HG02852 (cell line): ENCODE data around the gene C2orf81.
"Not testable (repeated sequence)": the region's sequence is repeated elsewhere in the genome, so short reads cannot be mapped to it uniquely, and the experiment has no call there.

ENCODE experiments used
- ATAC-seq: cut with Tn5 transposase; IDR thresholded peaks from one replicate; pipeline ENCODE4 v1.9.1; 2021; ENCODE audit warnings: mild to moderate bottlenecking, moderate library complexity; ENCODE audit not compliant: unreplicated experiment

Gene C2orf81

DNA sequence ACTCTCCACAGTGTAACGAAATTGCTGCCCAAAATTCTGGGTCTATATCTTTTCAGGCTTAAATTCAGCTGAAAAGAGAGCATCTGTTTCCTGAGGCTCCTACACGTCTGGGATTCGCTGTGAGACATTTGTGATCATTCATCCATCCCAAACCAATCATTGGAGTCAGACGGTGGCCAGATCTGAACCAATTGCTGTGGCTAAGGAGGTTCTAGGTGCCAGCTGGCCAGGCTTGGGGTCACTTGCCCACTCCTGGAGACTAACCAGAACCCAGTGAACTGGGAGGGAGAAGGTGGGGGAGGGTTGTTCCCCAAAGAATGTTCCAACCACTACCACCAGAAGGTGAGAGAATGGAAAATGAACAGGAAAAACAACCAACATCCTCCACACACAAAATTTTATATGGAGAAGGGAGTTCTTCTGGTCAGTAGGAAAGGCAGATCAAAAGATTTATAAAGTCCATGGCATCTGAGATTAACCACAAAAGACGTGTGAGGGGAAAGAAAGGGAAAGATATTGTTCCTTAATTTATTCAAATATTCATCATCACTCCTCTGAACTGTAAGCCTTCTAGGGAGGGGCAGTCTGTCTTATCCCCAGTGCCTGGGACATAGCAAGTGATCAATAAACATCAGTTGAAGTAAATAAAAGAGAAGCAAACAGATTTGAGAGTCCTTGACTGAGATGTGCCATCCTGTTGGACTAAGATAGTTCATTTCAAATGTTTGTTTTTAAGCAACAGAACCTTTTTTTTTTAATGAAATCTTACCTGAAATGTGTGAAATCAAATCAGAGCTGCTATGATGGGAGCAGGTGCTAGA, 23.3 kb upstream of the C2orf81 start:
- no peak for ATAC-seq

DNA sequence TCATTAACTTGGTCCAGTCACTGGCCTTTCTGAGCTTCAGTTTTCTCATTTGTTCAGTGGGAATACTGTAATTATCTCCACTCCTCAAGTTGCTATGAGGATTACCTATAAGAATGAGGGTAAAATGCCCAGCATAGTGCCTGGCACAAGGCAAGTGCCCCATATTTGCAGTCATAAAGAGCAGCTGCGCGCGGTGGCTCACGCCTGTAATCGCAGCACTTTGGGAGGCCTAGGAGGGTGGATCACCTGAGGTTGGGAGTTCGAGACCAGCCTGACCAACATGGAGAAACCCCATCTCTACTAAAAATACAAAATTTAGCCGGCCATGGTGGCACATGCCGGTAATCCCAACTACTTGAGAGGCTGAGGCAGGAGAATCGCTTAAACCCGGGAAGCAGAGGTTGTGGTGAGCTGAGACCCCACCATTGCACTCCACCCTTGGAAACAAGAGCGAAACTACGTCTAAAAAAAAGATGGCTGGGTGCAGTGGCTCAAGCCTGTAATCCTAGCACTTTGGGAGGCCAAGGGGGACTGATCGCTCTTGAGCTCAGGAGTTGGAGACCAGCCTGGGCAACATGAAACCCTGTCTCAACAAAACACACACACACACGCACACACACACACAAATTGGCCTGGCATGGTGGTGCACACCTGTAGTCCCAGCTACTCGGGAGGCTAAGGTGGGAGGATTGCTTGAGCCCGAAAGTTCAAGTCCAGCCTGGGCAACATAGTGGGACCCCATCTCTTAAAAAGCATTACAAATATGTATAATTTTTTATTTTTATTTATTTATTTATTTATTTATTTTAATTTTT, 21.3 kb upstream of the C2orf81 start:
- ATAC-seq, result not testable (repeated sequence)

DNA sequence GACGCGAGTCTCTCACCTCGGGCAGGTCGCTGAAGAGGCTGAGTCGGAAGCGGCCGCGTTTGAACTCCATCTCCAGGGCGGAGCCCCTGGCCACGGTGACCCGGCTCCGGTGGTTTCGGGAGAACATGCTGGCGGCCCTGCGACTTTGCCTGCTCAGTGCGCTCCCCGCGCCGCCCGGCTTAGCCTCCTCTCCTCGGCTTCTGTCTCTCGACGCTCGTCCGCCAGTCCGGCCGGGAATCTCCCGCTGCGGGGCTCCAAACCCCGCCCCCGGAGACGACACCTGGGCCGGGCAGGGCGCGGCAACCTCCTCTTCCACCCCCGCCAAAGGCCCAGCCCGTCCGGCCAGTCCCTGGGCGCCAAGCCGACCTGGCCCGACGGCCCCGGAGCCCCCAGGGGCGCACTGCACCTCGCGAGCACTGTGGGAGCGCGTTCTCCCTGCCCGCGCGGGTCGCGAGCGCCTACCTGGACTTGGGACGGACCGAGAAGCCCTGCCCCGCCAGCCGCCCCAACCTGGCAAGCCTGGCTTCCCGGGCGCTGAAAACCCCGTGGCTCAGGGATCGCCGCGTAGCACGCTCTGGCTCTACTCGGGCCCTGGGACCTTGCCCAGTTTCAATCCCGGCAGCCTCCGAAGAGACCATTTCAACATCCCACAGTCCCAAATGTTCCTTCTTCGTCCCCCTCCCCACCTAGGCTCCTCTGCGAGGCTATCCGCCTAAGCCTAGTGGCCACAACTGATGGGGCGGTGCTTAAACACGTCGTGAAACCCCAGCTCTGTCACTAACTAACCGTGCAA, 20.5 kb upstream of the C2orf81 start, which contains the start of gene RTKN:
Gene RTKN (minus strand): TSS at position 248 of the 793 bp plus-strand sequence. CDS start 121 bp downstream, at position 127.
- ATAC-seq, result no peak

DNA sequence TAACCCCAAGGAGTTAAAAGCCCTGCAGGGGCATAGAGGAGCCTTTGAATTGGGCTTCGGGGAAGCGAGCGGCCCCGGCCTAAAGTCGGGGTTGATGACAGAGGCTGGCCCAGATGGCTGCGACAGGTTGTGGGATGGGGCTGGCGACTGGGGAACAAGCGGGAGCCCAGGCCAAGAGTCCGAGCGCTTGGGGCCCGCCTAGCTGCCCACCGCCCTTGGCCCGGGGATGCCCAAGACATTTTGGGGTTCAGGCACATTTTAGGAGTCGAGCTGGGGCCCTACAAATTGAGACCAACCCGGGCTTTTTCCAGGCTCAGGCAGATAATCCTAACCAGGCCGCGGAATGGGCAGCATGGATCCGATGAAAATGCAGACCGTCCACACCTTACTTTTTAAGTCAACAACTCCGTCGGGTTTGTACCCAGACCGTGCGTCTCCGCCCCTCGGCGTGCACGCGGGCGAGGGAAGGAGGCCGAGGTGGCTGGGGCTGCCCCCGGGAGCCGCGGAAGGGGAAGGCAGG, 19.8 kb upstream of the C2orf81 start:
- no peak for ATAC-seq

DNA sequence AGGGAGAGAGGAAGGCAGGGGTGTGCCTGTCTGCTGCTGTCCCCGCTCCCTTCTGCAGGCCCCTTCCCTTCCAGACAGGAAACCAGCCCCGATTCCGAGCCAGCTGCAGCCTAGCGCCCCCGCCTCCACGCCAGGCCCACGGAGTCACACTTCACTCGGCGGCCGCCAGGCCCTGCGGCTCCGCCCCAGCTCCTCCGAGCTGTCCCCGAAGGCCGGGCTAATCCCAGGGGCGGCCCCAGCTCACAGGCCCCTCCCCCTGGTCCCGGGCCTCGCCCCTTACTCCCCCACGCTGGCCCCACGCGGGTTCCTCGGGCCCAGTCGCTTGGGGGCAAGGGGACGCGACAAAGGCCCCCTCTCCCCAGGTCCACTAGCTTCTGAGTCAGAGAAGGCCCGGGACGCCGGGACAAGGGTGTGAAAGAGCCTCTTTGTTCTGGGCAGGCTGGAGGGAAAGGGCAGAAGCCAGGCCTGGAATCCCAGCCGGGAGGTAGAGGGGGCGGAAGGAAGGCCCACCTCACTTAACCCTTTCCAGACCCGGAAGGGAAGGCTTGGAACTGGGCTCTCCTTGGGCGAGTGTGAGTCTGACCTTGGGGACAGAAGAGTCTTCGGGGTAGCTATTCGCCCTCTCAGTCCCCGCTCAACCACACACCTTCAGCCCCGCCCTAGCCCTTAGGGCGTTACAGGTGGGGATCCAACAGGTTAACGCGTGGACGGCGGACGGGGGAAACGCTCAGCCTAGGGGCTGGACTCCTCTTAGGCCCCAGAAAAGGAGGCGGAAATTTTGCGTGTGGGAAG, 19.2 kb upstream of the C2orf81 start:
- peak; percentile 92 for ATAC-seq

DNA sequence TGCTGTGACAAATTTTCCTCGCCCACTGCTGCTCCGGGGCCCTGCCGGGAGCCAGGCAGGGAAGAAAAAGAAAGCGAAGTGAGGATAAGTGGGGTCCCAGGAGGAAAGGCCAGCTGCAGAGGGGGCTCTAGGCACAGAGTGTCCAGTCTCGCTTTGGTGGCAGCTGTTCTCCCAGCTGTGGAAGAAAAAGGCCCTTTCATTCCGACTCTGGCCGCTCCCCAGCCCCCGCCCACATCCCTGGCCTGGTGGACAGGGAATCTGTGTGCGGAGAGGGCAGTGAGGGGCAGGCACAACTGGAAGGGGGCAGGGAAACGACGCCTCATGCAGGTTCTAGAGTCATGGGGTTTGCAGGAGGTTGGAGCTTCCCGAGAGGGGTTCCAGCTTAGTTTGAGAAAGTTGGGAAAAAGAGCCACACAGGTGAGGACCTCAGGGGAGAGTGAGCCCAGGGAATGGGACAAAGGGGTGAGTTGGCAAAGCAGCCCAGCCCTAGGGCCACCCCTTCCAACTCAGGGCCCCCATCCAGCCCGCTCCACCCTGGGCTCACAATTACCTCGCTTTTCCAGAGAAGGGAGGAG, 18.5 kb upstream of the C2orf81 start:
- ATAC-seq, result no peak

DNA sequence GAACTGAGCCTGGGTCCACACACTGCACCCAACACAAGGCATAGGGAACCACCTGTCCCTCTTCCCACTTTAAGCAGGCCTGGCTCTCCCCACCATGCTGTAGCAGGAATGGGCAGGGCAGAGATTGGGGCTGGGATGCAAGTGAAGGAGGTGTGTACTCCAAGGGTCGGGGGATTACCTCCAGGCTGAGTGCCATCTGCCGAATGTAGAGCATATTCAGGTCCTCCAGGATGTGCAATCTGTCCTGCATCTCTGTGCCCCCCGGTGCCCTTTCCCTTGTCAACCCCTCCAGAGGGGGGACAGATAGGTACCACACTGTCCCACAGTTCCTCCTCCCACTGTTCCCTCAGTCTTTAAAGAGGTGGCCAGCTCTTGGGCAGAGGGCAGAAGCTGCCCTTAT, 18.0 kb upstream of the C2orf81 start:
- no peak for ATAC-seq

DNA sequence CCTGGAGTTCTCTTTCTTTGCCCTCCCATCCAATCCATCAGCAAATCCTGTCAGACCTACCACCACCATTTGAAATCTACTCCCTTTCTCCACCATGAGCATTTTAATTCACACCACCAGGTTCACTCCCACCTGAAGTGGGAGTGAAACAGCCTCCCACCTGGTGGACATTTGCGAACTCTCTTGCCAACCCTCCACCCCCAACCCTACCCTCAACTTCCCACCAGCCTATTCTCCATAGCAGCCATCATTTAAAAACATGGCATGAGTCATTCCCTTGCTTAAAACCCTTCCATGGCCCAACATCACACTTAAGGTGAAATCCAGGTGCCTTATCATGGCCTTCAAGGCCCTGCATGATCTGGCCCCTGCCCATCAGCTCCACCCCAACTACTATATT, 16.8 kb upstream of the C2orf81 start:
- ATAC-seq, result no peak

DNA sequence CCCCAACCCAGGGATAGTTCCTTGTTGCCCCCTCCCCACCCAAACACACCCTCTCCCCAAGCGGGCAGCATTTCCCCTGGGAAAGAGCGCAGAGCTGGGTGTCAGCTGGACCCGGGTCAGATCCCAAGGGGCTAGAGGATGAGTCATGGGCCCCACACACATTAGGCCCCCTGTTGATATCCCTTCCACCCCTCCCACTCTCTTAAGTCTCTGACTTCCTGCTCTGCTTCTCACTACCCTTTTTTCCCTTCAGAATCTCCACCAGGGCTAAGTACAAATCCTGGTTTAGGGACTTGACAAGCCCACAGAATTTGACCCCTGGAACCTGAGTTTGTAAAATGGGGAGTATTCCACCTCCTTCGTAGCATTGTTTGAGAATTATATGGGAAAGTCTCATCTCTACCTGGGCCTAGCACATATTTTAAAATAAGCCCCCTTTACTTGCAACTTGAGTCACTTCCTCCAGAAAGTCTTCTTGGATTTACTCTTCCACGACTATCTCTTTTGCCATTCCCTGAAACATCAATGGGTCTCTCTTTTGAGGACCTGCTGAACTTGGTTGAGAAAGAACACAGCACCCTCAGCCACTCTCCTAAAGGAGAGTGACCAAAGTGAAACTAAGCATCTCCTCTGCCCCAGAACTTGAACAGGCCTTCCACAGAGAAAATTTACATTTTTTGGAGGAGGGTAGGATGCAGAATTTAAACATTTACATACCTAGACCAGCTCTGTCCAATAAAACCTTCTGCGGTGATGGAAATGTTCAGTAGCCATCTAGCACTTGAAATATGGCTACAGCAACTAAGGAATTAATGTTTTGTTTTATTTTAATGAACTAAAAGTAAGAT, 15.7 kb upstream of the C2orf81 start:
- ATAC-seq, result no peak

DNA sequence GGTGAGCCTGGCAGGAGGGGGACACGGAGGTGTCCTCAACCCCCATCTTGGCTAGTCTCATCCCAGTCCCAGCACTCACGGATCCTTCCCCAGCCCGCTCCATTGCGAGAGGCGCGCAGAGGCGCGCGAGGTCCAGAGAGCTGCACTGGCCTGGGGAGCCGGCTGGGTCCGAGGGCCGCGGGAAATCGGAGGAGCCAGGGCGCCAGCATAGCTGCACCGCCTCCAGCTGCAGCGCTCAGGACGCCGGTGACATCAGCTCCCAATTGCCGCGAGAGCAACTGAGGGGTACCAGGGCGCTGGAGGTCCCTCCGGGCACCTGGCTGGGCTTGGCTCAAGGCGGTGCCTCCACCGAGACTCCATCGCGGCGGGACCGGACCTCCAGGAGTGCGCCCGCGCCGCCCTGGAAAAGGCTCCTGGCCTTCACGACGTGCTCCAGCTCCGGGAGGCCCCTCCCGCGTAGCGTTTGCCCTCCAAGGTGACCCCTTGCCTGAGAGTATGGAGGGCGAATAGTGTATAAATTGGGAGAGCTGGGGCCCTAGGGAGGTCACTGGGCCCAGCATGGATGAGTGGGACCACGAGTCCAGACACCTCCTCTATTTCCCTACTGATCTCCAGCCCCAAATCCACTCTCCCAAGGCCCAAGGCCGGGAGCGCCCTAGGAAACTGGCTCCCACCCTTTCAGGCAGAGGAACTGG, 14.8 kb upstream of the C2orf81 start:
- ATAC-seq, result no peak

DNA sequence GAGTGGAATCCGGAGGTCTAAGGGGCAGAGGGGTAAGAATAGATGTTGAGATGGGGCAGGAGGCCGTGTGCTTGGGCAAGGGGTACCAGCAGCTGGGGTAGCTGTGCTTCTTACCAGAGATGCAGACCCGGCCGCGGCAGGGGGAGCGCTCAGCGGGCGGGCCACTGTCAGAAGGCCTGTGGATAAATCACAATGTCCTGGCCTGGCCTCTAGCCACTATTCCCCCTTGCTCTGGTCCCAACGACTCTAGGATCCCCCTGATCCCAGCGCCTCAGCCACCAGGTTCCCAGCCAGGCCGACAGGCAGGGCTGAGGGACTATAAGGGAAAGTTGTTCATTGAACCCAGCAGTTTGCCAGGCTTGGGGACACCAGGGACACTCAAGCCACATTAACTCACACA, 9.1 kb upstream of the C2orf81 start:
- ATAC-seq, result no peak

DNA sequence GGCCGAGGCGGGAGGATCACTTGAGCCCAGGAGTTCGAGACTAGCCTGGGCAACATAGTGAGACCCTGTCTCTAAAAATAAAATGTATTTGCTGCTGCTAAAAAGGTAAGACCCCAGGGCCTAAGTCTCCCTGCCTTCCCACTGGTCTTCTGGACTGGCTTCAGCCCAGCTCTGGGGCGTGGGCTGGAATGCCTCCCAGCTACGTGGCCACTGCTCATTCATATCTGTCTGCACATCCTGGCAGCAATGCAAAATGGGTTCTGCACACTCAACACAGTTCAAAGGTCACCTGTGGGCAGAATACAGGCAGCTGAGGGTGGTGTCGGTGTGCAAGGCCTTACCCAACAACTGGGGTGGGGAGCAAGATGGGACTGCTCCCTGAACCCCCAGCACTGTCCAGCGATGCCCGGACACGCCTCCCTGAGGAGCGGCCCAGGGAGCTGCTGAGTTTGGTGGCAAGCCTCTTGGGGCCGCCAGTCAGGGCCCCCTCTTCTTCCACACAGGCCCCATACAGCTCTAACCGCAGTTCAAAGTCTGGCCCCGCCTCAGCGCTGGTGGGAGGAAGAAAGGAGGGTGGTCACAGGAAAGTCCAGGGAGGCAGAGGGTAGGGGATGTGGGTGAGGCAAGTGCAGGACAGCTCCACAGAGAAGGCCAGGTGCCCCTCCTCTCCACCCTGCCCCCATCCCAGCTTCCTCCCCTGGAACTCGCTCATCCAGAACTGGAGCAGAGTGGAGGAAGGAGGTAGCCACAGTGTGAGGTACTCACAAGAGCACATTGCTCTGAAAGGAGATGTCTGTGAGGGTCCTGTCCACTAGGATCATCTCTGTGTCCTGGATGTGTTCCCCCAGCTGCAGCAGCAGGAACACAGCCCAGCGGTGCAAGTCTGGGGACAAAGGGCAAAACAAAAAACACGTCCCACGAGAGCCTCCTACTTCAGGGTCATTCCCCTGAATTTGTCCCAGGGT, 8.3 kb upstream of the C2orf81 start:
- ATAC-seq, result no peak

DNA sequence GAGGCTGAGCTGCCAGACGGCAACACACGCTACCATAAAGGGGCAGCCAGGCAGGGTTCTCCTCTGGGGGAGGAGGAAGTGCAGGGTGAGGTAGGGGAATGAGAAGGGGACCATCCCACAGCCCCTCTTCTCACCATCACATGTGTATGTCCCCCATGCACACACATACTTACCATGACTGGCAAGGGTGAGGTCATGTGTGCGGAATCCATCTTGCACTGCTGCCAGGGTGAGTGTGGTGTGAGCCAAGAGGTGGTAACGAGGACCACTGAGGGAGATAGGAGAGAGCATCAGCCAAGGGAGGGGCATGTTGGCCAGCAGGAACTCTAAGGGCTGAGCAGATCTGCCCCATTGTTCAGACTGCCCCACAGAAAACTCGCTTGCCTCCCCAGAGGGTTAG, 7.3 kb upstream of the C2orf81 start:
- ATAC-seq, result no peak

DNA sequence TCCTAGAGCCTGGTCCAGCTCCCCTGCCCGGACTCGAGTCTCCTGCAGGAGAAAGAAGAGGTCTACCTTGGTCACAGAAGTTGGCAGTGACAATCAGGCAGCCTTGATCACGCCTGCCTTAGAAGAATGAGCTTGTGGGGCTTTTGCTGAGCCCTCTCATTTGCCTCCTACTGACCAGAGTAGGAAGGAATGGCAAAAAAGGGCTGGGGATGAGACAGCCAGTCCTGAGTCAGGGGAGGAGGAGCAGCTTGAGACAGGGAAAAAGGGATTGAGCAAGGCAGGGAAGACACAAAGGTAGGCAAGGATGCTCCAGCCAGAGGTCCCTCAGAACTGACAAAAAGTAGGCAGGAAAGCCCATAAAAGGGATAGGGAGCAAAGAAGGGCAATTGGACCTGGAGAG, 6.1 kb upstream of the C2orf81 start:
- no peak for ATAC-seq

DNA sequence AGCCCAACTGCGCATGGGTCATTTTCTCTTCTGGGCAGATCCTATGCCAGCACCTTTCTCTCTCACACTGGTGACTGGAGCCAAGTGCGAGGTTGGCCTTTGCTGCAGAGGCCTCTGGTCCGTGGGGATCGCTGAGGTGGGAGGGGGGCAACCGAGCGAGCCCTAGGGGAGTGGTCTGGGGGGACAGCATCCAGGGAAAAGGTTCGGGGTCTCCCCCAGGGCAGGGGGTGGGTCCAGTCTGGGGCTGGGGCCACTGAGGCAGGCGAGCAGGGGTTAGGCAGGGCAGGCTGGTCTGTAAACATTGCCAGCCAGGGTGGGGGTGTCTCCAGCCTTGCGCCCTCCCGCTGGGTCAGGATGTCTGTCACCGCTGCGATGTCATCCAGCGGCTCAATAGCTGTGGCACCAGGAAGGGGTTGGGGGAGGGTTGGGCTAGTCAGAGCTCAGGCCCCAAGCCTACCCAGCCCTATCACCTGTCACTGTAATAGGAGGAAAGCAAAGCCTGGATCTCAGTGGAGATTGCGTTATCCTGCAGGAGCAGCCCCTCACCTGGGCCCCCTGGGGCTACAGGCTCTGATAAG, 4.9 kb upstream of the C2orf81 start:
- ATAC-seq, result no peak

DNA sequence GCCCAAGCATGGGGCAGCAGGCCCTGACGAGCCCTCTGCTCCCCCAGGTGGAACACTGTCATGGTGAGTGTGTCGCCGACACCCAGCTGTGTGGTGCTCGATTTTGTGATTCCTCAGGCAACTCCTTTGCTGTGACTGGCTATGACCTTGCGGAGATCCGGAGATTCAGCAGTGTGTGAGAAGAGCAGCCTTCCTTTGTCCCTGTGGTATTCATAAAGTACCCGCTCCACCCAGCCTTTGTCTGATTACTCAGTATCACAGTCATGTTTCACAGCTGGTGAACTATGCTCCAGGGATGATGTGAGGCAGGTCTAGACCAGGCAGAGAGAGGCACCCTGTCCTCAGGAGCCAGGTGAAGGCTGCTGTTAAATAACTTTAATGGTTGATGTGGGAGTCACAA, 4.1 kb upstream of the C2orf81 start:
- ATAC-seq, result no peak

DNA sequence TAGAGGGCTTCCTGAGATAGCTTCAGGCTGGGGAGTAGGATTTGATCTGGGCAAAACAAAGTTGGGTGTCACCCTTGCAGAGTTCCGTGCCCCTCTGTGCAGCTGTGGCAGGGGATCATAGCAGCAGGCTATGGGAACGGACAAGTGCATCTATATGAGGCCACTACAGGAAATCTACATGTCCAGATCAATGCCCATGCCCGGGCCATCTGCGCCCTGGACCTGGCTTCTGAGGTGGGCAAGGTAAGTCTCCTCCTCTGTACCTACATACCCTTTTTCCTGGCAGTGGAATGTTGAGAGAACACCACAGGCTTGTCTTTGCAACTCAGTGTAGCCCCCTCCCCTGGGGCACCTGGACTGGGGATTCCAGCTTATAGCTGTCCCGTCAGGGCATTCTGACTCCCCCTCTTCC, 3.6 kb upstream of the C2orf81 start:
- ATAC-seq, result no peak
